ENCODE data around the gene LCORL.
"Not testable (repeated sequence)": the region's sequence is repeated elsewhere in the genome, so short reads cannot be mapped to it uniquely, and the experiment has no call there.

LCORL gene

DNA sequence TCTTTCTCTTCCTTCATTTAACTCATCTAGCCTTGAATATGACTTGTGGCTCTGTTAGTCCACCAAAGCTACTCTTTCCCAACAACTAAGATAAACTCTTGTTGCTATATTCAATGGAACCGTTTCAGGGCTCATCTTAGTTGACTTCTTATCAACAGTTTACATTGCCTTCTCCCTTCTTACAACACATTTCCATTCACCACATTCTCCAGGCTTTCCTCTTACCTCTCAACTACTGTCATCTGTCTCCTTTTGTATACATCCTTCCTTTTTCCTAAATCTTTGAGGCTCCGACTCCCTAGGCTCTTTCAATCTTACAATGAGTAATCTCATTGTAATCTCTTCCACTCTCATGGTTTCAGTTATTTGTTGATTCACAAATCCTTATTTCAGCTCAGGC lies 152.2 kb downstream of the LCORL start:
- Histone ChIP-seq H3K9me3 (ENCODE audit: control insufficient read depth in 1 of 2, low read length in 2 of 2) (no peaks in the 10 kb centered on the region), H3K4me1 (ENCODE audit: control insufficient read depth in 1 of 2, insufficient read depth in 2 of 2, low read length in 2 of 2) (no peaks in the 10 kb centered on the region), H3K27me3 (ENCODE audit: control insufficient read depth in 1 of 2, insufficient read depth in 2 of 2, low read length in 2 of 2) (no peaks in the 10 kb centered on the region), H3K36me3 (ENCODE audit: control insufficient read depth in 1 of 2, insufficient read depth in 2 of 2, low read length in 2 of 2) (no peaks in the 10 kb centered on the region), H3K4me3 (ENCODE audit: low read depth in 1 of 2, low read length in 2 of 2) (no peak overlapping the region), H3K9ac (ENCODE audit: low read depth in 1 of 2, low read length in 2 of 2) (no peak overlapping the region), H3K27ac (ENCODE audit: low read depth, low read length) (no peak overlapping the region)

DNA sequence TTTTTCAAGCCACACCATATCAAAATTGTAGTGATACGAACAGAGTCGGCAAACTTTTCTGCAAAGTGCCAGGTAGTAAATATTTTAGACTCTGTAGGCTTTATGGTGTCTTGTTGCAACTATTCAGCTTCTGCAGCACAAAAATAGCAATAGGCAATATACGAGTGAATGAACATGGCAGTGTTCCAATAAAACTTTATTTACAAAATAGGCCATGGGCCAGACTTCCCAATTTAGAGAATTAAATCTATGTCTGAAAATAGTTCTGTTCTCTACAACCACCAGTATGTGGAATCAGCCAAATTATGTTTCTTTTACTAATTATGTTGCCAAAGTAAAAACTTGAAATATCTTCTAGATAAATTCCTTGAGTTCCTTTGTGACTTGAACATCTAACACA lies 154.3 kb downstream of the LCORL start:
- Histone ChIP-seq H3K4me3 (ENCODE audit: low read depth in 1 of 2, low read length in 2 of 2) (no peak overlapping the region), H3K27ac (ENCODE audit: low read depth, low read length) (no peak overlapping the region), H3K4me1 (ENCODE audit: control insufficient read depth in 1 of 2, insufficient read depth in 2 of 2, low read length in 2 of 2) (no peaks in the 10 kb centered on the region), H3K27me3 (ENCODE audit: control insufficient read depth in 1 of 2, insufficient read depth in 2 of 2, low read length in 2 of 2) (no peaks in the 10 kb centered on the region), H3K9me3 (ENCODE audit: control insufficient read depth in 1 of 2, low read length in 2 of 2) (peaks cover 0 to 2% of the 10 kb centered on the region in 2 donors), H3K9ac (ENCODE audit: low read depth in 1 of 2, low read length in 2 of 2) (no peak overlapping the region), H3K36me3 (ENCODE audit: control insufficient read depth in 1 of 2, insufficient read depth in 2 of 2, low read length in 2 of 2) (no peaks in the 10 kb centered on the region)

DNA sequence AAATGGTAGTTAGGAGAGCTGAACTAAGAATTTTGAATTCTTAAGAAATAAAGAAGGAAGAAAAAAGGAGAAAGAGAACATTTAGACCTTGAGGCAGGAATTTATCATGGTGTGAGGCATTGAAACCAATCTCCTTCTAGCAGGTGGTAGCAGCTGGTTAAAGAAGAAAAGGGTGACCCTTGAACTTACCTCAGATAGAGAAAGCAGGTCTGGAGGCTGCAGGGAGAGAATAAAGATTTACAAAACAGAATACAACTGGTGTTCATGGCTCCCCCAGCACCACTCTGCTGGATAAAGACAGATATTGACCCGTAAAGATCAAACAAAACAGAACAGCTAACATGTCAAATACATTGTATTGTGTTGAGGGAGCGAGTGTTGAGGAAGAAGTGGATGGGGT lies 154.7 kb downstream of the LCORL start:
- H3K27ac ChIP-seq (ENCODE audit: low read depth, low read length) = no peak overlapping the region
- no peak overlapping the region for H3K4me3 ChIP-seq (ENCODE audit: low read depth in 1 of 2, low read length in 2 of 2)
- H3K9ac ChIP-seq (ENCODE audit: low read depth in 1 of 2, low read length in 2 of 2) = no peak overlapping the region
- no peaks in the 10 kb centered on the region for H3K36me3 ChIP-seq (ENCODE audit: control insufficient read depth in 1 of 2, insufficient read depth in 2 of 2, low read length in 2 of 2)
- H3K4me1 ChIP-seq (ENCODE audit: control insufficient read depth in 1 of 2, insufficient read depth in 2 of 2, low read length in 2 of 2) = no peaks in the 10 kb centered on the region
- no peaks in the 10 kb centered on the region for H3K27me3 ChIP-seq (ENCODE audit: control insufficient read depth in 1 of 2, insufficient read depth in 2 of 2, low read length in 2 of 2)
- peaks cover 0 to 6% of the 10 kb centered on the region in 2 donors for H3K9me3 ChIP-seq (ENCODE audit: control insufficient read depth in 1 of 2, low read length in 2 of 2)

DNA sequence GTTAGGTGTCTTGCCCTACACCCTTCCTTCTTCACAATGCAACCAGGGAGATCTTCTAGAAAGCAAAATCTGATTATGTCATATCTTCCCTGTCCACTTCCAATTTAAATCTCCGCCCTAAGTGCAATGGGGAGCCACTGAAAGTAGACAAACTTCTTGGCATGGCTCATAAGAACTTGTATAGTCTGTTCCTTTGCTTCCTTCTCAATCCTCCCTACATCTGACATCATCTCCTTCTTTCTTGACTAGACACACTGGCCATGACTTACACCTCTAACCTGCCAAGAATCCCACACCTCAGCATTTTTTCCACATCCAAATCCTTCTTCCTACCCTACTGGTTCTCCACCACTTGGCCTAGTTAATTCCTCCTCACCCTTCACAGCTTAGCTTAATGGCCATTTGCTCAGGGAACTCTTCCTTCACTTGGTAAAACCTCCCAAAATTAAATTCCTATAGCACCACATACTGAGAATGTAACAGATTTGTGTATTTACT lies 155.6 kb downstream of the LCORL start:
- no peaks in the 10 kb centered on the region for H3K4me1 ChIP-seq (ENCODE audit: control insufficient read depth in 1 of 2, insufficient read depth in 2 of 2, low read length in 2 of 2)
- no peak overlapping the region for H3K4me3 ChIP-seq (ENCODE audit: low read depth in 1 of 2, low read length in 2 of 2)
- no peaks in the 10 kb centered on the region for H3K27me3 ChIP-seq (ENCODE audit: control insufficient read depth in 1 of 2, insufficient read depth in 2 of 2, low read length in 2 of 2)
- peaks cover 0 to 9% of the 10 kb centered on the region in 2 donors for H3K9me3 ChIP-seq (ENCODE audit: control insufficient read depth in 1 of 2, low read length in 2 of 2)
- no peaks in the 10 kb centered on the region for H3K36me3 ChIP-seq (ENCODE audit: control insufficient read depth in 1 of 2, insufficient read depth in 2 of 2, low read length in 2 of 2)
- H3K9ac ChIP-seq (ENCODE audit: low read depth in 1 of 2, low read length in 2 of 2) = no peak overlapping the region
- no peak overlapping the region for H3K27ac ChIP-seq (ENCODE audit: low read depth, low read length)

DNA sequence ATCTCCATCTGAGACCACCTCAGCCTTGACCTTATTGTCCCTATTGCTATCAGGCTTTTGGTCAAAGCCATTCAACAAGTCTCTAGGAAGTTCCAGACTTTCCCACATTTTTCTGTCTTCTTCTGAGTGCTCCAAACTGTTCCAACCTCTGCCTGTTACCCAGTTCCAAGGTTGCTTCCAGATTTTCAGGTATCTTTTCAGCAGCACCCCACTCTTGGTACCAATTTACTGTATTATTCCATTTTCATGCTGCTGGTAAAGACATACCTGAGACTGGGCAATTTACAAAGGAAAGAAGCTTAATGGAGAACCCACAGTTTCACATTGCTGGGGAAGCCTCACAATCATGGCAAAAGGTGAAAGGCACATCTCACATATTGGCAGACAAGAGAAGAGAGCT lies 159.6 kb downstream of the LCORL start:
- H3K27ac ChIP-seq (ENCODE audit: low read depth, low read length); H3K9ac ChIP-seq (ENCODE audit: low read depth in 1 of 2, low read length in 2 of 2); H3K4me3 ChIP-seq (ENCODE audit: low read depth in 1 of 2, low read length in 2 of 2); H3K36me3 ChIP-seq (ENCODE audit: control insufficient read depth in 1 of 2, insufficient read depth in 2 of 2, low read length in 2 of 2); H3K9me3 ChIP-seq (ENCODE audit: control insufficient read depth in 1 of 2, low read length in 2 of 2); H3K27me3 ChIP-seq (ENCODE audit: control insufficient read depth in 1 of 2, insufficient read depth in 2 of 2, low read length in 2 of 2); H3K4me1 ChIP-seq (ENCODE audit: control insufficient read depth in 1 of 2, insufficient read depth in 2 of 2, low read length in 2 of 2): not testable (repeated sequence)

DNA sequence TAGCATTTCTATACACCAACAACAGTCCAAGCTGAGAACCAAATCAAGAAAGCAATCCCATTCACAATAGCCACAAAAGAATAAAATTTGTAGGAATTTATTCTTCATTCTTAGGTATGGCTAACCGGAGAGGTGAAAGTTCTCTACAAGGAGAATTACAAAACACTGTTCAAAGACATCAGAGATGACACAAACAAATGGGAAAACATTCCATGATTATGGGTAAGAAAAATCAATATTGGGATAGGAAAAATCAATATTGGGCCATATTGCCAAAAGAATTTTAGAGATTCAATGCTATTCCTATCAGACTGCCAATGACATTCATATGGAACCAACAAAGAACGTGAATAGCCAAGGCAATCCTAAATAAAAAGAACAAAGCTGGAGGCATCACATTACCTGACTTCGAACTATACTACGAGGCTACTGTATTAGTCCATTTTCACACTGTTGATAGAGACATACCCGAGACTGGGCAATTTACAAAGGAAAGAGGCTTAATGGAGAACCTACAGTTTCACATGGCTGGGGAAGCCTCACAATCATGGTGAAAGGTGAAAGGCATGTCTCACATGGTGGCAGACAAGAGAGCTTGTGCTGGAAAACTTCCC lies 161.7 kb downstream of the LCORL start:
- Histone ChIP-seq H3K4me1 (ENCODE audit: control insufficient read depth in 1 of 2, insufficient read depth in 2 of 2, low read length in 2 of 2) (no peaks in the 10 kb centered on the region), H3K36me3 (ENCODE audit: control insufficient read depth in 1 of 2, insufficient read depth in 2 of 2, low read length in 2 of 2) (peaks cover 0 to 2% of the 10 kb centered on the region in 2 donors), H3K9ac (ENCODE audit: low read depth in 1 of 2, low read length in 2 of 2) (no peak overlapping the region), H3K4me3 (ENCODE audit: low read depth in 1 of 2, low read length in 2 of 2) (no peak overlapping the region), H3K27me3 (ENCODE audit: control insufficient read depth in 1 of 2, insufficient read depth in 2 of 2, low read length in 2 of 2) (no peaks in the 10 kb centered on the region), H3K9me3 (ENCODE audit: control insufficient read depth in 1 of 2, low read length in 2 of 2) (peaks cover 0 to 9% of the 10 kb centered on the region in 2 donors), H3K27ac (ENCODE audit: low read depth, low read length) (no peak overlapping the region)

DNA sequence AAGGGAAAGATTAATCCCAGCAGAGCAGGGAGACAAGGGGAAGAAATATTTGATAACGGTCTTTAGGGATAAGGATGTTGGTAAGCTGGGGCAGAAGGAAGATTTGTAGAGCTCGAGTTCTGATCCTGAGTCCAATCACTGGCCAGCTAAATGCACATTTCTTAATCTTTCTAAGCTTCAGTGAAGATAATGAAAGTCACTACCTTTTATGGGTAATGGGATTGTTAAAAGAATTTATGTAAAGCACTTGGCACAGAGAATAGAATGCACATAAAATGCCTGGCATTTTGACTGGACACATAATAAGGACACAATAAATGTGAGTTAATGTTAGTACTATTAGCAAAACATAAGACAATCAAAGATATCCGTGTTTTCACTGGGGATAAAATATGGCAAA lies 167.5 kb downstream of the LCORL start:
- H3K27me3 ChIP-seq (ENCODE audit: control insufficient read depth in 1 of 2, insufficient read depth in 2 of 2, low read length in 2 of 2) = no peaks in the 10 kb centered on the region
- no peaks in the 10 kb centered on the region for H3K9me3 ChIP-seq (ENCODE audit: control insufficient read depth in 1 of 2, low read length in 2 of 2)
- H3K27ac ChIP-seq (ENCODE audit: low read depth, low read length) = no peak overlapping the region
- H3K36me3 ChIP-seq (ENCODE audit: control insufficient read depth in 1 of 2, insufficient read depth in 2 of 2, low read length in 2 of 2) = peaks cover 0 to 2% of the 10 kb centered on the region in 2 donors
- no peaks in the 10 kb centered on the region for H3K4me1 ChIP-seq (ENCODE audit: control insufficient read depth in 1 of 2, insufficient read depth in 2 of 2, low read length in 2 of 2)
- H3K9ac ChIP-seq (ENCODE audit: low read depth in 1 of 2, low read length in 2 of 2) = no peak overlapping the region
- H3K4me3 ChIP-seq (ENCODE audit: low read depth in 1 of 2, low read length in 2 of 2) = no peak overlapping the region

DNA sequence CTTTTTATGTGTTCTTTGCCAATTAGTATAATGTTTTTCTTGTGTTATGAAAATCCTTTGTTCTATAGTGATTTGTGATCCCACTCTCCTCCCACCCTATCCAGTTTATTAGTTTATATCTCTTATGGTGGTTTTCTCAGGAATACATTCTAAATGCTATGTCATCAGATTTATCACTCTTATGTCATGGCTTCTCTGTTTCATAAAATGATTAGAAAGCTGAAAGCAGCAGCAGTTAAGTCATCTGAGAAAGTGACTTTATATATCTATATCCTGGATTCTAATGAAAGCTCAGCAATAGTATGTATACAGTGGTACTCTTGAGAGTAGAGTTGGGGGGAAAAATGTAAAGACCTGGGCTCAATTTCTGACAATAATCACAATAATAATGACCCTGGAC lies 169.6 kb downstream of the LCORL start:
- no peak overlapping the region for H3K27ac ChIP-seq (ENCODE audit: low read depth, low read length)
- no peaks in the 10 kb centered on the region for H3K36me3 ChIP-seq (ENCODE audit: control insufficient read depth in 1 of 2, insufficient read depth in 2 of 2, low read length in 2 of 2)
- no peaks in the 10 kb centered on the region for H3K9me3 ChIP-seq (ENCODE audit: control insufficient read depth in 1 of 2, low read length in 2 of 2)
- H3K9ac ChIP-seq (ENCODE audit: low read depth in 1 of 2, low read length in 2 of 2) = no peak overlapping the region
- H3K27me3 ChIP-seq (ENCODE audit: control insufficient read depth in 1 of 2, insufficient read depth in 2 of 2, low read length in 2 of 2) = no peaks in the 10 kb centered on the region
- no peaks in the 10 kb centered on the region for H3K4me1 ChIP-seq (ENCODE audit: control insufficient read depth in 1 of 2, insufficient read depth in 2 of 2, low read length in 2 of 2)
- H3K4me3 ChIP-seq (ENCODE audit: low read depth in 1 of 2, low read length in 2 of 2) = no peak overlapping the region

DNA sequence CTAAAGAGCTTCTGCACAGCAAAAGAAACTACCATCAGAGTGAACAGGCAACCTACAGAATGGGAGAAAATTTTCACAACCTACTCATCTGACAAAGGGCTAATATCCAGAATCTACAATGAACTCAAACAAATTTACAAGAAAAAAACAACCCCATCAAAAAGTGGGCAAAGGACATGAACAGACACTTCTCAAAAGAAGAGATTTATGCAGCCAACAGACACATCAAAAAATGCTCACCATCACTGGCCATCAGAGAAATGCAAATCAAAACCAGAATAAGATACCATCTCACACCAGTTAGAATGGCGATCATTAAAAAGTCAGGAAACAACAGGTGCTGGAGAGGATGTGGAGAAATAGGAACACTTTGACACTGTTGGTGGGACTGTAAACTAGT lies 171.3 kb downstream of the LCORL start:
- not testable (repeated sequence) for H3K9me3 ChIP-seq (ENCODE audit: control insufficient read depth in 1 of 2, low read length in 2 of 2); H3K36me3 ChIP-seq (ENCODE audit: control insufficient read depth in 1 of 2, insufficient read depth in 2 of 2, low read length in 2 of 2); H3K27ac ChIP-seq (ENCODE audit: low read depth, low read length); H3K4me1 ChIP-seq (ENCODE audit: control insufficient read depth in 1 of 2, insufficient read depth in 2 of 2, low read length in 2 of 2); H3K9ac ChIP-seq (ENCODE audit: low read depth in 1 of 2, low read length in 2 of 2); H3K27me3 ChIP-seq (ENCODE audit: control insufficient read depth in 1 of 2, insufficient read depth in 2 of 2, low read length in 2 of 2); H3K4me3 ChIP-seq (ENCODE audit: low read depth in 1 of 2, low read length in 2 of 2)

DNA sequence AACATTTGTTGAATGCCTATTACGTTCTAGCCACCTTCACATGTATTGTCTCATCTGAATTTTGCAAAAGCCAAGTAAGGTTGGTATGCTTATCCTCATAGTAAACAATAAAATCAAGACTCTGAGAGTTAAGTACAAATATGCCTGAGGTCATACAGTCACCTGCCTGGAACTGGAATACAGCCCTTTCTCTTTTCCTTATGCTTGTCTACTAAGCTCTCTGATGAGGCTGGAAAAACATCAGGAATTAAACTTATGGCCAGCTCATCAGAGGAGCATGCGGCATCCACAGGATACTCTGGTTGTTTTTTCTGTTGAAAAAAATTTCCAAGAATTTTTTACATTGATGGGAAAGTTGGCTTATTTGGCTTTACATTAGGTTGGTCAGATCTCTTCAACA lies 175.3 kb downstream of the LCORL start:
- Histone ChIP-seq H3K36me3 (ENCODE audit: control insufficient read depth in 1 of 2, insufficient read depth in 2 of 2, low read length in 2 of 2) (peaks cover 0 to 6% of the 10 kb centered on the region in 2 donors), H3K27me3 (ENCODE audit: control insufficient read depth in 1 of 2, insufficient read depth in 2 of 2, low read length in 2 of 2) (no peaks in the 10 kb centered on the region), H3K4me1 (ENCODE audit: control insufficient read depth in 1 of 2, insufficient read depth in 2 of 2, low read length in 2 of 2) (no peaks in the 10 kb centered on the region), H3K9ac (ENCODE audit: low read depth in 1 of 2, low read length in 2 of 2) (no peak overlapping the region), H3K27ac (ENCODE audit: low read depth, low read length) (no peak overlapping the region), H3K9me3 (ENCODE audit: control insufficient read depth in 1 of 2, low read length in 2 of 2) (no peaks in the 10 kb centered on the region), H3K4me3 (ENCODE audit: low read depth in 1 of 2, low read length in 2 of 2) (no peak overlapping the region)

Data from duodenal mucosa (tissue), 2 donors.